ENCODE measurements around the gene CABP1. TPM values are rescaled to one million over a fixed set of nuclear protein-coding genes. Genes with fewer than 3 reads are reported as not detected.

The CABP1 gene
- total RNA-seq, 1 donor from 2014 or later = 1.2 TPM

- Mint-ChIP-seq H3K9me3 (no peaks in the 10 kb centered on the region), H3K36me3 (ENCODE audit: low read depth) (peaks cover 9% of the 10 kb centered on the region), H3K27ac (ENCODE audit: unreplicated experiment) (no peak overlapping the region), H3K4me1 (peaks cover 70% of the 10 kb centered on the region), H3K4me3 (peak overlapping the region; percentile 39), H3K27me3 (ENCODE audit: low read depth) (no peaks in the 10 kb centered on the region)
- TF ChIP-seq, protein P1, sequence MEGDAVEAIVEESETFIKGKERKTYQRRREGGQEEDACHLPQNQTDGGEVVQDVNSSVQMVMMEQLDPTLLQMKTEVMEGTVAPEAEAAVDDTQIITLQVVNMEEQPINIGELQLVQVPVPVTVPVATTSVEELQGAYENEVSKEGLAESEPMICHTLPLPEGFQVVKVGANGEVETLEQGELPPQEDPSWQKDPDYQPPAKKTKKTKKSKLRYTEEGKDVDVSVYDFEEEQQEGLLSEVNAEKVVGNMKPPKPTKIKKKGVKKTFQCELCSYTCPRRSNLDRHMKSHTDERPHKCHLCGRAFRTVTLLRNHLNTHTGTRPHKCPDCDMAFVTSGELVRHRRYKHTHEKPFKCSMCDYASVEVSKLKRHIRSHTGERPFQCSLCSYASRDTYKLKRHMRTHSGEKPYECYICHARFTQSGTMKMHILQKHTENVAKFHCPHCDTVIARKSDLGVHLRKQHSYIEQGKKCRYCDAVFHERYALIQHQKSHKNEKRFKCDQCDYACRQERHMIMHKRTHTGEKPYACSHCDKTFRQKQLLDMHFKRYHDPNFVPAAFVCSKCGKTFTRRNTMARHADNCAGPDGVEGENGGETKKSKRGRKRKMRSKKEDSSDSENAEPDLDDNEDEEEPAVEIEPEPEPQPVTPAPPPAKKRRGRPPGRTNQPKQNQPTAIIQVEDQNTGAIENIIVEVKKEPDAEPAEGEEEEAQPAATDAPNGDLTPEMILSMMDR (conservative IDR thresholded peaks at IDR 0.05) = no peak
- DNase-seq (ENCODE audit: low read depth, low spot score) = no peak
These were observed 49.6 kb downstream of the CABP1 start for GRCh38 chr12:120690083-120690450.

- no peak overlapping the region for H3K27ac Mint-ChIP-seq (ENCODE audit: unreplicated experiment)
- peaks cover 13% of the 10 kb centered on the region for H3K36me3 Mint-ChIP-seq (ENCODE audit: low read depth)
- H3K9me3 Mint-ChIP-seq = no peaks in the 10 kb centered on the region
- no peaks in the 10 kb centered on the region for H3K27me3 Mint-ChIP-seq (ENCODE audit: low read depth)
- TF ChIP-seq, protein P1 (conservative IDR thresholded peaks at IDR 0.05) = no peak
- H3K4me3 Mint-ChIP-seq = peak overlapping the region; percentile 39
- DNase-seq (ENCODE audit: low read depth, low spot score) = no peak
- H3K4me1 Mint-ChIP-seq = peaks cover 70% of the 10 kb centered on the region
These were observed 50.6 kb downstream of the CABP1 start for GRCh38 chr12:120690978-120691377.

DNA sequence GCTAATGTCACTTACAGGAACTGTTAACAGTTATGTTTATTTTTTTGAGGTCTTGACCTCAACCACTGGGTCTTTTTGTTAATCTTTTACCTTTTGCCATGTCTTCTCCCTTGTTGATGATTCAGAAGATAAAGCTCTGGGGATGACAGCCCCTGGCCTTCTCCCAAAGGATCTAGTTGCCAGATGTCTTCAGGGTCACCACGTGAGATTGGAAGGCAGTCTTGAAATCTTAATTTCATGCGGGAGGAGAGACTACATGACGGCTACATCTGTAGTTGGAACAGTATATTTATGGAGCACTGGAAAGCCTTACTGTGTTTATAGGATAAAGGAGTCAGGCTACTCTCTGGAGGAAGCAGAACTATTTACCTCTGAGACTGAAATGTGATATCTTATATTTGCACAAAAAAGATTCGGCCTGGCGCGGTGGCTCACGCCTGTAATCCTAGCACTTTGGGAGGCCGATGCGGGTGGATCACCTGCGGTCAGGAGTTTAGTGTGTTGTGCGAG is 52.2 kb downstream of the CABP1 start:
- Mint-ChIP-seq H3K27me3 (ENCODE audit: low read depth) (no peaks in the 10 kb centered on the region), H3K36me3 (ENCODE audit: low read depth) (peaks cover 13% of the 10 kb centered on the region), H3K9me3 (no peaks in the 10 kb centered on the region), H3K4me3 (peak overlapping the region; percentile 4), H3K27ac (ENCODE audit: unreplicated experiment) (peak overlapping the region; percentile 23), H3K4me1 (peaks cover 69% of the 10 kb centered on the region)
- DNase-seq (ENCODE audit: low read depth, low spot score) = no peak
- TF ChIP-seq, protein P1 (conservative IDR thresholded peaks at IDR 0.05) = no peak

GRCh38 chr12:120693848-120694247 is 53.4 kb downstream of the CABP1 start:
- Mint-ChIP-seq H3K9me3 (no peaks in the 10 kb centered on the region), H3K27me3 (ENCODE audit: low read depth) (no peaks in the 10 kb centered on the region), H3K36me3 (ENCODE audit: low read depth) (peaks cover 13% of the 10 kb centered on the region), H3K4me3 (peak overlapping the region; percentile 74), H3K27ac (ENCODE audit: unreplicated experiment) (peak overlapping the region; percentile 85), H3K4me1 (peaks cover 57% of the 10 kb centered on the region)
- DNase-seq (ENCODE audit: low read depth, low spot score) = no peak
- TF ChIP-seq, protein P1 (conservative IDR thresholded peaks at IDR 0.05) = no peak

GRCh38 chr12:120696626-120697025 is 56.2 kb downstream of the CABP1 start:
- DNase-seq (ENCODE audit: low read depth, low spot score) = no peak
- Mint-ChIP-seq H3K4me1 (peaks cover 32% of the 10 kb centered on the region), H3K36me3 (ENCODE audit: low read depth) (peaks cover 20% of the 10 kb centered on the region), H3K27ac (ENCODE audit: unreplicated experiment) (no peak overlapping the region), H3K9me3 (no peaks in the 10 kb centered on the region), H3K27me3 (ENCODE audit: low read depth) (no peaks in the 10 kb centered on the region), H3K4me3 (no peak overlapping the region)
- TF ChIP-seq, protein P1 (conservative IDR thresholded peaks at IDR 0.05) = no peak
